Neural crest cell (in vitro differentiated cells): ENCODE measurements around the gene CNTNAP2. TPM values are rescaled to one million over a fixed set of nuclear protein-coding genes. Genes with fewer than 3 reads are reported as not detected.

Experiments
- DNase-seq: peaks from one replicate; pipeline ENCODE4 v3.0.0; 2021; ENCODE audit warnings: low read depth, mixed read lengths, low spot score
- H3K27ac Mint-ChIP-seq: one replicate; pipeline ENCODE4 v1.8.0; 2021; ENCODE audit warnings: mild to moderate bottlenecking, mixed read lengths; ENCODE audit not compliant: unreplicated experiment
- H3K27me3 Mint-ChIP-seq: 2 replicates; pipeline ENCODE4 v1.8.0; 2021; ENCODE audit warnings: low read depth, mild to moderate bottlenecking, mixed read lengths
- H3K36me3 Mint-ChIP-seq: 2 replicates; pipeline ENCODE4 v1.8.0; 2021; ENCODE audit warnings: low read depth, mild to moderate bottlenecking, mixed read lengths
- H3K4me1 Mint-ChIP-seq: 2 replicates; pipeline ENCODE4 v1.8.0; 2021; ENCODE audit warnings: mixed read lengths
- H3K4me3 Mint-ChIP-seq: one replicate; pipeline ENCODE4 v1.8.0; 2021; ENCODE audit warnings: mild to moderate bottlenecking, mixed read lengths
- H3K9me3 Mint-ChIP-seq: 2 replicates; pipeline ENCODE4 v1.8.0; 2021; ENCODE audit warnings: mixed read lengths
- total RNA-seq: library from RNA; stranded (reverse); gene quantifications from 2 replicates; pipeline ENCODE4 v1.2.1, GENCODE V29; 2021
- TF ChIP-seq, protein P1 (sequence below): fragments of 200-600 bp; sonication (generic); conservative IDR thresholded peaks from 2 replicates; pipeline ENCODE4 v1.5.0; 2021; ENCODE audit warnings: antibody characterized with exemption, mild to moderate bottlenecking

Gene CNTNAP2
- total RNA-seq, 1 donor from 2014 or later = 12.9 TPM

DNA sequence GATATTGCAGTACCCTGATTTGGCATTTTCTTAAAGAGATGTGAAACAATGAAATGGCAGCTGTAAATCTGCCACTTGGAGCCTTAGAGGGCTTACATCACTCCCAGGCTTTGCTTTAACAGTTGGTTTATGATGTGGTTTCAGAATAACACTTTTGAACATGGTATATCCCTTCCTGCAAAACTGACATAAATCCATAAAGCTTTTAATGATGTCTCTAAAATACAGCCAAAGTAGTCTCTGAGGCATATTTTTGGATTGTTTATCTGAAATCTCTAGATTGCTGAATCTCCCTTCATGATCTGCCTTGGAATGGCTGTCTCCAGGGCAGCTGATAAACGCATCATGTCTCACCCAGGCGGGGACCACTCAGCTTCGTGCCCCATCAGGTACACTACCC lies 2096.1 kb downstream of the CNTNAP2 start:
- TF ChIP-seq, protein P1, sequence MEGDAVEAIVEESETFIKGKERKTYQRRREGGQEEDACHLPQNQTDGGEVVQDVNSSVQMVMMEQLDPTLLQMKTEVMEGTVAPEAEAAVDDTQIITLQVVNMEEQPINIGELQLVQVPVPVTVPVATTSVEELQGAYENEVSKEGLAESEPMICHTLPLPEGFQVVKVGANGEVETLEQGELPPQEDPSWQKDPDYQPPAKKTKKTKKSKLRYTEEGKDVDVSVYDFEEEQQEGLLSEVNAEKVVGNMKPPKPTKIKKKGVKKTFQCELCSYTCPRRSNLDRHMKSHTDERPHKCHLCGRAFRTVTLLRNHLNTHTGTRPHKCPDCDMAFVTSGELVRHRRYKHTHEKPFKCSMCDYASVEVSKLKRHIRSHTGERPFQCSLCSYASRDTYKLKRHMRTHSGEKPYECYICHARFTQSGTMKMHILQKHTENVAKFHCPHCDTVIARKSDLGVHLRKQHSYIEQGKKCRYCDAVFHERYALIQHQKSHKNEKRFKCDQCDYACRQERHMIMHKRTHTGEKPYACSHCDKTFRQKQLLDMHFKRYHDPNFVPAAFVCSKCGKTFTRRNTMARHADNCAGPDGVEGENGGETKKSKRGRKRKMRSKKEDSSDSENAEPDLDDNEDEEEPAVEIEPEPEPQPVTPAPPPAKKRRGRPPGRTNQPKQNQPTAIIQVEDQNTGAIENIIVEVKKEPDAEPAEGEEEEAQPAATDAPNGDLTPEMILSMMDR = no peak
- H3K4me1 Mint-ChIP-seq = no peaks in the 10 kb centered on the region
- H3K27ac Mint-ChIP-seq = no peak overlapping the region
- H3K4me3 Mint-ChIP-seq = no peak overlapping the region
- no peaks in the 10 kb centered on the region for H3K27me3 Mint-ChIP-seq
- peaks cover 10% of the 10 kb centered on the region for H3K9me3 Mint-ChIP-seq
- peaks cover 3% of the 10 kb centered on the region for H3K36me3 Mint-ChIP-seq
- DNase-seq = no peak

DNA sequence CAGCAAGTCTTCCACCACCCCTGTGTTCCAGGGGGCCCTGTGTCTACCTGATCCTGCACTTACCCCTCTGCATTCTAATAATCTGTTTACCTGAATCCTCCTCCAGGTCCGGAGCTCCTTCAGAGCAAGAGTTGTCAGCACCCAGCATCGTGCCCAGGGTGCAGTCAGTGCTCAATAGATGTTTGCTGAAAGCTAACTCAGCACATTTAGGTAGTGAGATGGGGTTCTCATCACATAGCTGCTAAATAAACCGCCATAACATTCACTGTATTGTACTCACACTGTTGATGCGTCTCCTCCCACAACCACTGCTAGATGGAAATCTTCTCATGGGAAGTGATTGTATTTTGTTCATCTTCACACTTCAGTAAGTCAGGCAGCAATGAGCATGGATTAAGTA lies 2097.5 kb downstream of the CNTNAP2 start:
- H3K9me3 Mint-ChIP-seq = peaks cover 7% of the 10 kb centered on the region
- TF ChIP-seq, protein P1 = no peak
- no peak overlapping the region for H3K27ac Mint-ChIP-seq
- no peaks in the 10 kb centered on the region for H3K36me3 Mint-ChIP-seq
- H3K27me3 Mint-ChIP-seq = no peaks in the 10 kb centered on the region
- no peaks in the 10 kb centered on the region for H3K4me1 Mint-ChIP-seq
- H3K4me3 Mint-ChIP-seq = no peak overlapping the region
- DNase-seq = no peak

DNA sequence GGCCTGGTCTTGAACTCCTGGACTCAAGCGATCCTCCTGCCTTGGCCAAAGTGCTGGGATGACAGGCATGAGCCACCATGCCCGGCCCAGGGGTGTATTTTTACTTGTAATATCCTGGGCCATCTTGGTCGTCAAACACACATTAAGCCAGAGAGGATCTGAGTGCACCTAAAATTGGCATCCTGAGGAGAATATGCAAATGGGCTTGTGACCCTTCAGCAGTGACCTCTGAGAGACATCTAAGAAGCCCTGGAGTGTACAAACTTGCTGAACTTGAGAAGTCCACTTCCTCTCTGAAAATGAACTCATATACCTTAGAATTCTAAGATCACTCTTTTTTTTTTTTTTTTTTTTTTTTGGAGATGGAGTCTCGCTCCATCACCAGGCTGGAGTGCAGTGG lies 2102.0 kb downstream of the CNTNAP2 start:
- Mint-ChIP-seq H3K27ac (no peak overlapping the region), H3K9me3 (peaks cover 9% of the 10 kb centered on the region), H3K27me3 (no peaks in the 10 kb centered on the region), H3K4me1 (peaks cover under 1% of the 10 kb centered on the region), H3K36me3 (no peaks in the 10 kb centered on the region), H3K4me3 (no peak overlapping the region)
- TF ChIP-seq, protein P1 = no peak
- no peak for DNase-seq

DNA sequence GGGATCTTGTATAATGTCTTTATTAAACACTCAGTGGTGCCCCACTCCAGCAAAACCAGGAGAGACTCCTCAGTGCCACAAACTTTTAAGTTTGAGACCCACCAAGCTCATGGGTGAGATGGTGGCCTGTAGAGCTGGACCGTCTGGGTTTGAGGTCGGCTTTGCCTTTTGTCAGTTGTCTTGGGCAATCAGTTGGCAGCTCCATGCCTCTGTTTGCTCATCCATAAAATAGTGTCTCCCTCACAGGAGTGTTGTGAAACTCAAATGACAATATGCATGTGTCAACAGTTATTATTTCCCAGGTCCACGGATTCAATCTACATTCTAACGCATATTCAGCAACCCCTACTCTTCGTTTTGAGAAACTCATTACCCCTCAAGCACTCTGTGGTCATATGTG lies 2106.1 kb downstream of the CNTNAP2 start:
- Mint-ChIP-seq H3K4me1 (peaks cover 30% of the 10 kb centered on the region), H3K9me3 (peaks cover 9% of the 10 kb centered on the region)

DNA sequence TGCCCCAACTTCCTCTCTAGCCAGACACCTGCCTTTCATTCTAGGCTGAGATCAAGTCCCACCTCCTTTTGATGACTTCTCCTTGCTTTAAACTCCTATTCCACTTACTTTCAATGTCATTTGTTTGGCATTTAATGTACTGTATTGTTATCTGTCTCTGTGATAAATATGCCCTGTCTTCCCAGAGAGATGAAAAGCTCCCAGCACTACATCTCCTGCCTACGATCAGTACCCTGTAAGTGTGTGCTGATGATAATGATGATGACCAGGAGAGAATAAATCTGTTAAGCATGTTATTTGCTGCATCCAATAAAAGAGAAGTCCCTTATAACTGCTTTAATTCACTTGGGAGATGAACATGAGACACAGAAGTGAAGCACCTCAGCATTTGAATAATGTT lies 2106.6 kb downstream of the CNTNAP2 start:
- Mint-ChIP-seq H3K4me3 (no peak overlapping the region), H3K27ac (no peak overlapping the region), H3K4me1 (peaks cover 31% of the 10 kb centered on the region), H3K36me3 (no peaks in the 10 kb centered on the region), H3K27me3 (no peaks in the 10 kb centered on the region), H3K9me3 (peaks cover 9% of the 10 kb centered on the region)
- DNase-seq = no peak
- TF ChIP-seq, protein P1 = no peak

More for the DNA sequence above, 2106.1 kb downstream of the CNTNAP2 start:
- no peak for DNase-seq
- H3K27me3 Mint-ChIP-seq = no peaks in the 10 kb centered on the region
- TF ChIP-seq, protein P1 = no peak
- H3K36me3 Mint-ChIP-seq = no peaks in the 10 kb centered on the region
- H3K4me3 Mint-ChIP-seq = no peak overlapping the region
- H3K27ac Mint-ChIP-seq = no peak overlapping the region

DNA sequence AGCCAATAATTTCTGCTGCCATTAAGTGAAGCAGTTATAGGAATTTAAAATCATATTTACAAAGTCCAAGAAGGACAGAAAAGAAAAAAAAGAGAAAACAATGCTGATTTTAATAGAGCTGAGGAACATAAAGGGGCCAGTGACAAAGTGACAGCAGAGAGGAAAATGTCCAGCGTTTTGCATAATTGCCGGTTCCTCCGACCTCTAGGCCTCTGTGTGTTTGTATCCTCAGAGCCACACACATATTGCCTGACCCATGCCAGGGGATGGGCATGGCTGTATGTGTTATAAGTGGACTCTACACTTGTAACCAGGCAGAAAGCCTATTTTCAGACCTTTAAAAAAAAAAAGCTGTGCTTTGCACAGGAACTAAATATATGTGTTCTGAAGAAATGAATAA lies 2107.1 kb downstream of the CNTNAP2 start:
- no peaks in the 10 kb centered on the region for H3K27me3 Mint-ChIP-seq
- TF ChIP-seq, protein P1 = no peak
- no peak for DNase-seq
- H3K36me3 Mint-ChIP-seq = no peaks in the 10 kb centered on the region
- peaks cover 9% of the 10 kb centered on the region for H3K9me3 Mint-ChIP-seq
- no peak overlapping the region for H3K27ac Mint-ChIP-seq
- H3K4me3 Mint-ChIP-seq = no peak overlapping the region
- H3K4me1 Mint-ChIP-seq = peaks cover 31% of the 10 kb centered on the region
